H1 (cell line): Measurements from ENCODE around the gene CAD. TPM values are rescaled to one million over a fixed set of nuclear protein-coding genes. Genes with fewer than 3 reads are reported as not detected.

Source experiments
- CTCF ChIA-PET: fragments of 300-600 bp; sonication (Branson Sonifier 250); formaldehyde crosslinking; loops from one replicate; lab custom pipeline; 2021; ENCODE audit not compliant: partially characterized antibody; lab: Charles Lee
- POLR2A ChIA-PET: fragments of 300-600 bp; sonication (Branson Sonifier 250); formaldehyde crosslinking; loops from one replicate; lab custom pipeline; 2021; ENCODE audit warnings: inconsistent platforms; ENCODE audit not compliant: partially characterized antibody; lab: Charles Lee
- DNase-seq, 2 experiments: peaks; one replicate each; pipeline versions ENCODE4 v3.0.0 to v3.0.0-alpha.2; 2010 to 2022; ENCODE audit warnings: low spot score in 2 of 2, low read depth in 1 of 2, mixed read lengths in 1 of 2
- FAIRE-seq: peaks from 2 replicates; lab custom pipeline; 2011; peaks lifted over from hg19 to GRCh38; lab: Jason Lieb, UNC
- H2AFZ ChIP-seq: 2 replicates; pipeline ENCODE4 v1.8.1; 2012; ENCODE audit warnings: low read length, inconsistent platforms
- H2AK5ac ChIP-seq: 2 replicates; pipeline ENCODE4 v1.6.1; 2013; ENCODE audit warnings: low read depth, low read length
- H2BK120ac ChIP-seq: replicated peaks from 2 replicates; pipeline ENCODE3; 2013; ENCODE audit warnings: low read depth, low read length, inconsistent platforms
- H2BK12ac ChIP-seq: 2 replicates; pipeline ENCODE4 v1.6.1; 2013; ENCODE audit warnings: low read depth, low read length
- H2BK15ac ChIP-seq: 2 replicates; pipeline ENCODE4 v1.6.1; 2013; ENCODE audit warnings: low read length
- H2BK20ac ChIP-seq: 2 replicates; pipeline ENCODE4 v1.6.1; 2013; ENCODE audit warnings: low read length
- H2BK5ac ChIP-seq: 2 replicates; pipeline ENCODE4 v1.6.1; 2013; ENCODE audit warnings: low read depth, low read length
- H3K14ac ChIP-seq: 2 replicates; pipeline ENCODE4 v1.6.1; 2013; ENCODE audit warnings: inconsistent platforms; ENCODE audit not compliant: insufficient read length
- H3K18ac ChIP-seq: 2 replicates; pipeline ENCODE4 v1.6.1; 2013; ENCODE audit warnings: low read length; ENCODE audit errors: extremely low read depth
- H3K23ac ChIP-seq: 2 replicates; pipeline ENCODE4 v1.6.1; 2013; ENCODE audit warnings: inconsistent platforms; ENCODE audit not compliant: insufficient read length
- H3K23me2 ChIP-seq: 2 replicates; pipeline ENCODE4 v1.6.1; 2013; ENCODE audit warnings: low read depth, low read length
- H3K27ac ChIP-seq: 2 replicates; pipeline ENCODE4 v1.6.1; 2011; ENCODE audit warnings: low read depth, low read length, inconsistent platforms
- H3K27me3 ChIP-seq, 4 experiments: replicated peaks in 1 of 4; 1 replicate in 1 of 4; 2 replicates in 3 of 4; pipeline versions ENCODE4 v1.6.1 to v1.8.1; 2011 to 2013; ENCODE audit warnings: low read length in 3 of 4, mild to moderate bottlenecking in 3 of 4, inconsistent platforms in 2 of 4, mixed read lengths in 2 of 4, moderate library complexity in 1 of 4; ENCODE audit not compliant: control insufficient read depth in 3 of 4, insufficient read depth in 3 of 4; ENCODE audit errors: extremely low read depth in 1 of 4
- H3K36me3 ChIP-seq, 4 experiments: 2 replicates each; pipeline versions ENCODE4 v1.6.1 to v1.8.1; 2011 to 2013; ENCODE audit warnings: mild to moderate bottlenecking in 4 of 4, low read length in 3 of 4, moderate library complexity in 2 of 4, control low read depth in 1 of 4, inconsistent platforms in 1 of 4; ENCODE audit not compliant: insufficient read depth in 4 of 4, control insufficient read depth in 2 of 4
- H3K4ac ChIP-seq: replicated peaks from 2 replicates; pipeline ENCODE3; 2013; ENCODE audit warnings: low read length, low read depth, mixed read lengths, inconsistent platforms; ENCODE audit not compliant: insufficient read length
- H3K4me1 ChIP-seq, 4 experiments: replicated peaks in 1 of 4; 1 replicate in 1 of 4; 2 replicates in 3 of 4; pipeline versions ENCODE4 v1.6.1 to v1.8.1; 2011 to 2013; ENCODE audit warnings: low read length in 3 of 4, inconsistent platforms in 2 of 4, mixed read lengths in 1 of 4; ENCODE audit not compliant: insufficient read depth in 4 of 4, control insufficient read depth in 3 of 4
- H3K4me2 ChIP-seq, 2 experiments: 2 replicates each; pipeline versions ENCODE4 v1.6.1 to v1.8.1; 2011 to 2013; ENCODE audit warnings: low read depth in 2 of 2, low read length in 2 of 2, control low read depth in 1 of 2, inconsistent platforms in 1 of 2, mild to moderate bottlenecking in 1 of 2; ENCODE audit not compliant: insufficient read depth in 1 of 2
- H3K4me3 ChIP-seq, 4 experiments: fragments of 200-600, 300-600 bp in 1 of 4; sonication (generic), shearing (Covaris generic), sonication (Bioruptor Twin) in 1 of 4; 2 replicates each; pipeline versions ENCODE4 v1.5.1 to v1.8.1; 2011 to 2016; ENCODE audit warnings: low read length in 4 of 4, low read depth in 3 of 4, control low read depth in 2 of 4, inconsistent platforms in 2 of 4, mild to moderate bottlenecking in 2 of 4, mixed read lengths in 1 of 4, moderate library complexity in 1 of 4; ENCODE audit not compliant: insufficient read depth in 2 of 4; ENCODE audit errors: extremely low read depth in 1 of 4
- H3K56ac ChIP-seq: replicated peaks from 2 replicates; pipeline ENCODE3; 2013; ENCODE audit warnings: low read depth, mild to moderate bottlenecking, mixed read lengths, low read length, inconsistent platforms; ENCODE audit not compliant: insufficient read length
- H3K79me1 ChIP-seq: 2 replicates; pipeline ENCODE4 v1.6.1; 2013; ENCODE audit warnings: low read depth, low read length, control low read depth
- H3K79me2 ChIP-seq, 2 experiments: 2 replicates each; pipeline versions ENCODE4 v1.6.1 to v1.8.1; 2012 to 2013; ENCODE audit warnings: low read length in 2 of 2, mild to moderate bottlenecking in 2 of 2, inconsistent platforms in 1 of 2; ENCODE audit not compliant: insufficient read depth in 2 of 2, control insufficient read depth in 1 of 2
- H3K9ac ChIP-seq, 4 experiments: replicated peaks in 1 of 4; 1 replicate in 1 of 4; 2 replicates in 3 of 4; pipeline versions ENCODE4 v1.6.1 to v1.8.1; 2011 to 2013; ENCODE audit warnings: low read depth in 3 of 4, low read length in 3 of 4, control low read depth in 2 of 4, mild to moderate bottlenecking in 2 of 4, moderate library complexity in 2 of 4, inconsistent platforms in 1 of 4; ENCODE audit errors: extremely low read depth in 1 of 4
- H3K9me3 ChIP-seq, 2 experiments: 2 replicates each; pipeline versions ENCODE4 v1.6.1 to v1.8.1; 2012 to 2013; ENCODE audit warnings: mild to moderate bottlenecking in 2 of 2, moderate library complexity in 2 of 2, control low read depth in 1 of 2, inconsistent platforms in 1 of 2, low read depth in 1 of 2, low read length in 1 of 2, mixed read lengths in 1 of 2; ENCODE audit not compliant: insufficient read depth in 2 of 2
- H4K20me1 ChIP-seq, 2 experiments: replicated peaks in 1 of 2; 2 replicates each; pipeline versions ENCODE3 to v1.8.1; 2011 to 2013; ENCODE audit warnings: inconsistent platforms in 2 of 2, low read length in 2 of 2, mild to moderate bottlenecking in 1 of 2; ENCODE audit not compliant: insufficient read depth in 2 of 2, control insufficient read depth in 1 of 2
- H4K5ac ChIP-seq: 2 replicates; pipeline ENCODE4 v1.6.1; 2013; ENCODE audit warnings: low read length, low read depth, mixed read lengths, inconsistent platforms; ENCODE audit not compliant: insufficient read length
- H4K8ac ChIP-seq: 2 replicates; pipeline ENCODE4 v1.8.0; 2013; ENCODE audit warnings: mild to moderate bottlenecking, moderate library complexity, low read length, inconsistent platforms; ENCODE audit not compliant: insufficient read depth; ENCODE audit errors: extremely low read depth
- H4K91ac ChIP-seq: replicated peaks from 2 replicates; pipeline ENCODE3; 2013; ENCODE audit warnings: low read length, mixed read lengths, inconsistent platforms; ENCODE audit not compliant: insufficient read length
- BCL11A ChIP-seq, 2 experiments: IDR thresholded peaks; one replicate each; pipeline ENCODE4 v1.6.1; 2011; ENCODE audit warnings: low read depth in 2 of 2, low read length in 2 of 2, mild to moderate bottlenecking in 2 of 2
- CBX8 ChIP-seq: fragments of 300-800, 300-1000 bp; sonication (generic); IDR thresholded peaks from 2 replicates; pipeline ENCODE4 v1.7.1; 2016; ENCODE audit warnings: low read depth, low read length, borderline replicate concordance
- CTCF ChIP-seq, 3 experiments: IDR thresholded peaks; 1 replicate in 2 of 3; 2 replicates in 1 of 3; pipeline versions ENCODE4 v1.5.1 to v1.6.1; 2011; ENCODE audit warnings: low read length in 3 of 3, mild to moderate bottlenecking in 3 of 3, inconsistent platforms in 2 of 3, low read depth in 1 of 3, moderate library complexity in 1 of 3; ENCODE audit not compliant: insufficient read depth in 1 of 3; ENCODE audit errors: control extremely low read depth in 1 of 3
- HDAC6 ChIP-seq: IDR thresholded peaks from one replicate; pipeline ENCODE4 v1.7.1; 2012; ENCODE audit warnings: low read depth, mild to moderate bottlenecking, inconsistent platforms, low read length, moderate library complexity
- KDM1A ChIP-seq: fragments of 200-600, 300-600 bp; sonication (generic); IDR thresholded peaks from 2 replicates; pipeline ENCODE4 v1.7.1; 2016; ENCODE audit warnings: mild to moderate bottlenecking, low read length, borderline replicate concordance
- KDM5A ChIP-seq: fragments of 200-600 bp; IDR thresholded peaks from 2 replicates; pipeline ENCODE4 v1.7.1; 2012; ENCODE audit warnings: mild to moderate bottlenecking, low read length, inconsistent platforms, mixed read lengths
- POLR2A ChIP-seq, 2 experiments: IDR thresholded peaks; 1 replicate in 1 of 2; 2 replicates in 1 of 2; pipeline ENCODE4 v1.6.1; 2011; ENCODE audit warnings: low read depth in 2 of 2, low read length in 2 of 2, mild to moderate bottlenecking in 2 of 2; ENCODE audit errors: control extremely low read depth in 1 of 2
- RAD21 ChIP-seq, 2 experiments: IDR thresholded peaks in 1 of 2; conservative IDR thresholded peaks in 1 of 2; 2 replicates each; pipeline ENCODE4 v1.6.1; 2011; ENCODE audit warnings: low read depth in 2 of 2, low read length in 2 of 2, improper control_type of control experiment in 1 of 2, inconsistent platforms in 1 of 2, mild to moderate bottlenecking in 1 of 2, moderate library complexity in 1 of 2
- RBBP5 ChIP-seq: IDR thresholded peaks from 2 replicates; pipeline ENCODE4 v1.7.1; 2012; ENCODE audit warnings: low read depth, mild to moderate bottlenecking, inconsistent platforms, low read length, moderate library complexity, borderline replicate concordance
- SIX5 ChIP-seq: IDR thresholded peaks from 2 replicates; pipeline ENCODE4 v1.6.1; 2011; ENCODE audit warnings: mild to moderate bottlenecking, low read depth, low read length
- SUZ12 ChIP-seq: fragments of 200-600 bp; sonication (generic); IDR thresholded peaks from 2 replicates; pipeline ENCODE4 v1.6.1; 2012; ENCODE audit warnings: mild to moderate bottlenecking, inconsistent platforms, low read length, moderate library complexity, mixed read lengths
- YY1 ChIP-seq: IDR thresholded peaks from 2 replicates; pipeline ENCODE4 v1.6.1; 2011; ENCODE audit warnings: low read depth, mild to moderate bottlenecking, low read length
- WGBS, 2 experiments: shearing (Covaris generic) in 1 of 2; methylation state at CpG; one replicate each; pipeline versions ENCODE4 v1.1.6 to v1.1.7; 2013 to 2015; ENCODE audit warnings: low lambda C conversion rate in 2 of 2, mixed read lengths in 2 of 2, inconsistent platforms in 1 of 2, low coverage in 1 of 2, missing lambda C conversion rate in 1 of 2; ENCODE audit not compliant: insufficient replicate concordance in 2 of 2, insufficient coverage in 1 of 2, insufficient read length in 1 of 2; ENCODE audit errors: extremely low coverage in 1 of 2, missing lambda C conversion rate in 1 of 2; 5-methylcytosine and 5-hydroxymethylcytosine counted together
- polyA plus RNA-seq, 7 experiments: library from polyadenylated mRNA; depleted of rRNA in 3 of 7; stranded (reverse) in 5 of 7; unstranded in 2 of 7; fragments of >200 nt in 5 of 7; fragments of 200-250 nt in 2 of 7; gene quantifications; 1 replicate in 5 of 7; 2 replicates in 1 of 7; 4 replicates in 1 of 7; pipeline versions ENCODE4 v1.2.1 to v1.2.3, GENCODE V29; 2011 to 2013; ENCODE audit warnings: missing spikeins in 2 of 7, mixed read lengths in 2 of 7
- total RNA-seq: library from RNA; stranded (reverse); fragmentation: NEBNext Ultra II Directional; extraction: Animal tissue kit (Norgen Biotek cat#: 25700); gene quantifications from 2 replicates; pipeline ENCODE4 v1.2.1, GENCODE V29; 2021

CAD gene
- total and polyA plus RNA-seq, 2 of the 8 experiments (the other 6 are each of a cell fraction or from before 2014, with no cell fraction given), result 130 to 146 TPM

DNA sequence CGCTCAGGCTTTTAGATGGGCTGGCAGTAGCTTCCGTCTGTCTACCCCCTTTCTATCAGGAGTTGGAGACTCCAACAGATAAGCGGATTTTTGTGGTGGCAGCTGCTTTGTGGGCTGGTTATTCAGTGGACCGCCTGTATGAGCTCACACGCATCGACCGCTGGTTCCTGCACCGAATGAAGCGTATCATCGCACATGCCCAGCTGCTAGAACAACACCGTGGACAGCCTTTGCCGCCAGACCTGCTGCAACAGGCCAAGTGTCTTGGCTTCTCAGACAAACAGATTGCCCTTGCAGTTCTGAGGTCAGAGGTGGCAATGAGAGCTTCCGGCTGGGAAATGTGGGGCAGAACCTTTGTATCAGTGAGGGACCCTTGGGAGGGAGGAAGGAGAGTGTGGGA, 14.8 kb downstream of the CAD start:
- Histone ChIP-seq H3K4me2 (no peak overlapping the region), H3K14ac (no peak overlapping the region), H3K79me2 (no peaks in the 10 kb centered on the region), H4K20me1 (peaks cover 2 to 10% of the 10 kb centered on the region in 2 experiments), H4K91ac (no peak overlapping the region), H2BK15ac (no peak overlapping the region), H3K23me2 (no peaks in the 10 kb centered on the region), H3K4ac (no peak overlapping the region), H2BK120ac (no peak overlapping the region), H2AFZ (no peak overlapping the region), H2BK20ac (no peak overlapping the region), H3K9me3 (no peaks in the 10 kb centered on the region), H3K4me1 (no peaks in the 10 kb centered on the region), H3K27me3 (no peaks in the 10 kb centered on the region), H3K79me1 (no peaks in the 10 kb centered on the region), H3K56ac (no peak overlapping the region), H2BK12ac (no peak overlapping the region), H2BK5ac (no peak overlapping the region), H3K23ac (no peak overlapping the region), H3K18ac (no peak overlapping the region), H3K9ac (no peak overlapping the region), H2AK5ac (no peak overlapping the region), H3K4me3 (no peak overlapping the region), H4K5ac (no peak overlapping the region), H3K36me3 (peaks cover 50 to 86% (median 78%) of the 10 kb centered on the region in 4 experiments), H4K8ac (no peak overlapping the region), H3K27ac (no peak overlapping the region)
- DNase-seq (no peak), FAIRE-seq (no peak)
- WGBS, 2 experiments, result 94% methylated on average over 13 of the region's 13 CpGs; no CpG with 5 or more reads in 1 of the 2 experiments
- ChIA-PET CTCF (interaction anchor here (1.0 to 6.9 kb wide), 7 partner anchors 11 to 132 kb away, joined by 3 to 55 read pairs (median 3); partner anchors contain the start of gene TRIM54), POLR2A (interaction anchor here (0.7 to 32.6 kb wide), 11 partner anchors 3 to 131 kb away, joined by 3 to 835 read pairs (median 4); partner anchors contain the start of genes CAD and TRIM54)
- TF ChIP-seq BCL11A (IDR thresholded peaks at IDR 0.05; ENCODE audit: low read depth in 2 of 2, low read length in 2 of 2) (no peak), KDM5A (no peak), YY1 (no peak), RBBP5 (no peak), SUZ12 (no peak), SIX5 (no peak), HDAC6 (no peak), CBX8 (no peak), POLR2A (IDR thresholded peaks at IDR 0.05; ENCODE audit: control extremely low read depth in 1 of 2, low read depth in 2 of 2, low read length in 2 of 2) (no peak), RAD21 (IDR thresholded peaks at IDR 0.05 in 1 of 2, conservative IDR thresholded peaks at IDR 0.05 in 1 of 2; ENCODE audit: low read depth in 2 of 2, low read length in 2 of 2) (no peak), KDM1A (no peak), CTCF (IDR thresholded peaks at IDR 0.05; ENCODE audit: control extremely low read depth in 1 of 3, insufficient read depth in 1 of 3, low read depth in 1 of 3, low read length in 3 of 3) (no peak)
